ENCODE data around the gene AGAP3.

The AGAP3 gene

GRCh38 chr7:151057989-151058780, 28.1 kb upstream of the AGAP3 start:
- DNase-seq = peak; percentile 98

- DNase-seq = no peak
Measured at GRCh38 chr7:151058781-151059366, 27.4 kb upstream of the AGAP3 start.

GRCh38 chr7:151059367-151060112, 26.7 kb upstream of the AGAP3 start, which contains the start of gene SLC4A2:
SLC4A2 (plus strand) TSS chr7:151059589; CDS start chr7:151061988, 2,399 bp downstream.
- no peak for DNase-seq

- no peak for DNase-seq
Measured at GRCh38 chr7:151060113-151060415, 26.2 kb upstream of the AGAP3 start.

GRCh38 chr7:151060416-151061212, 25.7 kb upstream of the AGAP3 start:
- DNase-seq = no peak

GRCh38 chr7:151061213-151062110, 24.8 kb upstream of the AGAP3 start:
- DNase-seq = no peak

GRCh38 chr7:151062111-151062398, 24.2 kb upstream of the AGAP3 start:
- no peak for DNase-seq

- DNase-seq = no peak
Measured at GRCh38 chr7:151062399-151063211, 23.7 kb upstream of the AGAP3 start.

GRCh38 chr7:151063212-151063561, 23.1 kb upstream of the AGAP3 start:
- DNase-seq = no peak

GRCh38 chr7:151064454-151064853, 21.8 kb upstream of the AGAP3 start:
- DNase-seq = no peak

GRCh38 chr7:151064993-151065392, 21.3 kb upstream of the AGAP3 start:
- DNase-seq = no peak

GRCh38 chr7:151065516-151065915, 20.8 kb upstream of the AGAP3 start:
- DNase-seq = no peak

- DNase-seq = no peak
Measured at GRCh38 chr7:151066273-151066974, 19.9 kb upstream of the AGAP3 start.

GRCh38 chr7:151068069-151068773, 18.1 kb upstream of the AGAP3 start:
- DNase-seq = no peak

- DNase-seq = no peak
Measured at GRCh38 chr7:151069841-151070573, 16.3 kb upstream of the AGAP3 start.

- DNase-seq = no peak
Measured at GRCh38 chr7:151070574-151070960, 15.7 kb upstream of the AGAP3 start.

- no peak for DNase-seq
Measured at GRCh38 chr7:151071032-151071866, 15.0 kb upstream of the AGAP3 start.

- no peak for DNase-seq
Measured at GRCh38 chr7:151073990-151074389, 12.3 kb upstream of the AGAP3 start.
